NCI-H510A (cell line): Measurements from ENCODE around the gene NR2C2AP.
"Not testable (repeated sequence)": the region's sequence is repeated elsewhere in the genome, so short reads cannot be mapped to it uniquely, and the experiment has no call there.

Experiments used
- DNase-seq: peaks from one replicate; lab custom pipeline; 2025; lab: John Stamatoyannopoulos, UW

NR2C2AP gene

GRCh38 chr19:19203012-19203856 is at the start of gene NR2C2AP:
TSS of gene NR2C2AP (minus strand) at chr19:19203414. CDS start at chr19:19203060, 354 bp downstream.
- DNase-seq = peak; percentile 68

GRCh38 chr19:19250196-19250801 is 47.1 kb upstream of the NR2C2AP start:
- DNase-seq = no peak

- DNase-seq = no peak
These were observed 37.3 kb upstream of the NR2C2AP start for GRCh38 chr19:19240476-19240875.

GRCh38 chr19:19239675-19240074 is 36.5 kb upstream of the NR2C2AP start:
- DNase-seq = no peak

GRCh38 chr19:19238126-19238894 is 35.1 kb upstream of the NR2C2AP start:
- no peak for DNase-seq

GRCh38 chr19:19236173-19236572 is 33.0 kb upstream of the NR2C2AP start:
- DNase-seq = no peak

- DNase-seq = no peak
These were observed 31.1 kb upstream of the NR2C2AP start for GRCh38 chr19:19234220-19234816.

GRCh38 chr19:19232261-19232721 is 29.1 kb upstream of the NR2C2AP start:
- DNase-seq = no peak

- DNase-seq = no peak
These were observed 27.8 kb upstream of the NR2C2AP start for GRCh38 chr19:19230999-19231398.

GRCh38 chr19:19229701-19230100 is 26.5 kb upstream of the NR2C2AP start:
- no peak for DNase-seq

- no peak for DNase-seq
These were observed 24.0 kb upstream of the NR2C2AP start for GRCh38 chr19:19227217-19227616.

GRCh38 chr19:19226663-19227062 is 23.4 kb upstream of the NR2C2AP start:
- no peak for DNase-seq

- no peak for DNase-seq
These were observed 23.0 kb upstream of the NR2C2AP start for GRCh38 chr19:19226204-19226603.

GRCh38 chr19:19224852-19225494 is 21.8 kb upstream of the NR2C2AP start:
- peak; percentile 88 for DNase-seq

- no peak for DNase-seq
These were observed 21.1 kb upstream of the NR2C2AP start for GRCh38 chr19:19224150-19224851.

GRCh38 chr19:19223636-19224035 is 20.4 kb upstream of the NR2C2AP start:
- DNase-seq = no peak

- DNase-seq = no peak
These were observed 19.8 kb upstream of the NR2C2AP start for GRCh38 chr19:19223060-19223459.

- not testable (repeated sequence) for DNase-seq
These were observed 17.8 kb upstream of the NR2C2AP start for GRCh38 chr19:19221000-19221399.

- no peak for DNase-seq
These were observed 15.7 kb upstream of the NR2C2AP start for GRCh38 chr19:19218911-19219310.

GRCh38 chr19:19217099-19217498 is 13.9 kb upstream of the NR2C2AP start:
- DNase-seq = peak; percentile 17

GRCh38 chr19:19215792-19216191 is 12.6 kb upstream of the NR2C2AP start:
- DNase-seq = no peak
